Astrocyte (in vitro differentiated cells and primary cell): Measurements from ENCODE around the gene ARID5A.

Experiments
- EZH2 ChIP-seq: IDR thresholded peaks from 2 replicates; pipeline ENCODE4 v1.6.1; 2012; ENCODE audit warnings: mild to moderate bottlenecking, low read length, inconsistent platforms; ENCODE audit not compliant: insufficient read depth
- TF ChIP-seq, protein P1 (sequence below): IDR thresholded peaks from 2 replicates; pipeline ENCODE4 v1.5.1; 2011; ENCODE audit warnings: low read depth, mild to moderate bottlenecking, inconsistent platforms, low read length, moderate library complexity; ENCODE audit not compliant: insufficient read depth

GRCh38 chr2:96580771-96581170 lies 44.2 kb downstream of the ARID5A start:
- TF ChIP-seq, protein P1, sequence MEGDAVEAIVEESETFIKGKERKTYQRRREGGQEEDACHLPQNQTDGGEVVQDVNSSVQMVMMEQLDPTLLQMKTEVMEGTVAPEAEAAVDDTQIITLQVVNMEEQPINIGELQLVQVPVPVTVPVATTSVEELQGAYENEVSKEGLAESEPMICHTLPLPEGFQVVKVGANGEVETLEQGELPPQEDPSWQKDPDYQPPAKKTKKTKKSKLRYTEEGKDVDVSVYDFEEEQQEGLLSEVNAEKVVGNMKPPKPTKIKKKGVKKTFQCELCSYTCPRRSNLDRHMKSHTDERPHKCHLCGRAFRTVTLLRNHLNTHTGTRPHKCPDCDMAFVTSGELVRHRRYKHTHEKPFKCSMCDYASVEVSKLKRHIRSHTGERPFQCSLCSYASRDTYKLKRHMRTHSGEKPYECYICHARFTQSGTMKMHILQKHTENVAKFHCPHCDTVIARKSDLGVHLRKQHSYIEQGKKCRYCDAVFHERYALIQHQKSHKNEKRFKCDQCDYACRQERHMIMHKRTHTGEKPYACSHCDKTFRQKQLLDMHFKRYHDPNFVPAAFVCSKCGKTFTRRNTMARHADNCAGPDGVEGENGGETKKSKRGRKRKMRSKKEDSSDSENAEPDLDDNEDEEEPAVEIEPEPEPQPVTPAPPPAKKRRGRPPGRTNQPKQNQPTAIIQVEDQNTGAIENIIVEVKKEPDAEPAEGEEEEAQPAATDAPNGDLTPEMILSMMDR = no peak
- no peak for TF ChIP-seq EZH2
